IgD-negative memory B cell (primary cell): ENCODE measurements around the gene KCNRG. TPM values are rescaled to one million over a fixed set of nuclear protein-coding genes. Genes with fewer than 3 reads are reported as not detected.

Experiments
- H3K27ac Mint-ChIP-seq, 3 donors: one replicate each; pipeline ENCODE4 v1.8.0; 2020 to 2022; ENCODE audit warnings: mild to moderate bottlenecking in 3 of 3, mixed read lengths in 3 of 3, moderate library complexity in 1 of 3
- H3K27me3 Mint-ChIP-seq: one replicate; pipeline ENCODE4 v1.8.0; 2021; ENCODE audit warnings: mixed read lengths
- H3K36me3 Mint-ChIP-seq: one replicate; pipeline ENCODE4 v1.8.0; 2020; ENCODE audit warnings: mild to moderate bottlenecking, mixed read lengths
- H3K4me1 Mint-ChIP-seq, 3 donors: one replicate each; pipeline ENCODE4 v1.8.0; 2020 to 2022; ENCODE audit warnings: mixed read lengths in 3 of 3, mild to moderate bottlenecking in 1 of 3
- H3K4me3 Mint-ChIP-seq, 4 donors: one replicate each; pipeline ENCODE4 v1.8.0; 2020 to 2022; ENCODE audit warnings: mild to moderate bottlenecking in 4 of 4, mixed read lengths in 4 of 4, moderate library complexity in 3 of 4
- H3K9me3 Mint-ChIP-seq, 3 donors: one replicate each; pipeline ENCODE4 v1.8.0; 2020 to 2021; ENCODE audit warnings: mixed read lengths in 3 of 3, mild to moderate bottlenecking in 1 of 3
- polyA plus RNA-seq: library from polyadenylated mRNA; unstranded; fragments of 300-500 nt; fragmentation: Illumina TruSeq; gene quantifications from one replicate; pipeline ENCODE4 v1.2.3, GENCODE V29; 2021

The KCNRG gene
- polyA plus RNA-seq, 1 donor from 2014 or later = 0.80 TPM

DNA sequence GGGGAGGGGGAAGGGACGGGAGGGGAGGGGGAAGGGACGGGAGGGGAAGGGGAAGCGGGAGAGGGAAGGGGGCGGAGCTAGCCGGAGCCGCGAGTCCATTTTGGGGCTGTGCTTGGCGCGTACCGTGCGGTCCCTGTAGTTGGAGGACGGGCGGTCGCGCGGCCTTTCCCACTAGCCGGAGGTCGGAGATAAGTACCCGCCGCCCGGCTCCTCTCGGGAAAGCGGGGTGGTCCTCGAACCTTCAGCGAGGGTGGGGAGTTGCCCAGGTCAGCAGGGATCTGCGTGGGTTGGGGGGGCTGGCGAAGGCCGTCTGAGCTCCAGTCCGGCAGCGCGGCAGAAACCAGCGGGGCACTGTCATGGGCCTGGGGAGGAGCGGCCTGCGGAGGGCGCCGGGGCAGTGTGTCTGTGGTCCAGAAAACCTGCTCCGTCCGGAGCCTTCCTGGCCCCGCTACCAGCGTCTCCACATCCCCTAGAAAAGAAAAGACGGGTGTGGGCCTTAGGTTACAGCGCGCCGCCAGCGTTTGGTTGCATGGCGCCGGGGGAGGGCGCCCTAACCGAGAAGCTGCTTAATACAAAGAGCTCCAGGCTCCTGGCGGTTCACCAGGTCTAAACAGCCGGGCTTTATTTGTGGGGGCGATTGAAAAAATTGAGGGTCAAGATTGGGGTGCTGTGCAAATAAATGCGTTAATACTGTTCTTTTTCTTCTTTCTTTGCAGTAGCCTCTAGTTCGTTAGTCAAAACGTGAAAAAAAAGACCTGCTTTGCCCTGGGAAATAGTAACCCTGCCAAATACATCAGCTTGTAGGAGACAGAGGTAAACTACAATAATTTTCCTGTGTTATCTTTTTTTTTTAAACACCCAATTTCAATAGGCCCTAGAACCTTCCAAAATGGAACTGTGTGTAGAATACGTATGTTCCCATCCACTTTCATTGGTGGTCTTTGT is 18.0 kb upstream of the KCNRG start, which contains the start of gene TRIM13:
TSS of gene TRIM13 (plus strand) at position 92 of the 945 bp plus-strand sequence. CDS start 14,899 bp downstream, outside the sequence.
- peak within 1 kb of the TSS; percentile 89 to 96 (median 95) for H3K4me3 Mint-ChIP-seq

GRCh38 chr13:49997955-49998354 is 17.3 kb upstream of the KCNRG start:
- no peaks in the 10 kb centered on the region for H3K27me3 Mint-ChIP-seq
- H3K36me3 Mint-ChIP-seq = no peaks in the 10 kb centered on the region
- no peaks in the 10 kb centered on the region for H3K9me3 Mint-ChIP-seq
- H3K4me1 Mint-ChIP-seq = peaks cover 32 to 51% (median 40%) of the 10 kb centered on the region in 3 donors
- peak overlapping the region; percentile 89 to 91 (median 89) for H3K27ac Mint-ChIP-seq
- H3K4me3 Mint-ChIP-seq = peak overlapping the region; percentile 89 to 96 (median 95)

More for the DNA sequence above, 18.0 kb upstream of the KCNRG start, which contains the start of gene TRIM13:
- Mint-ChIP-seq H3K4me1 (peaks cover 27 to 49% (median 40%) of the 10 kb centered on the region in 3 donors), H3K27me3 (no peaks in the 10 kb centered on the region), H3K9me3 (no peaks in the 10 kb centered on the region), H3K27ac (peak within 1 kb of the TSS; percentile 89 to 96 (median 94)), H3K36me3 (no peaks in the 10 kb centered on the region)

- H3K4me1 Mint-ChIP-seq = peaks cover 32 to 59% (median 39%) of the 10 kb centered on the region in 3 donors
- peak overlapping the region; percentile 76 to 89 (median 86) for H3K27ac Mint-ChIP-seq
- H3K36me3 Mint-ChIP-seq = peaks cover 3% of the 10 kb centered on the region
- peak overlapping the region; percentile 89 to 96 (median 95) for H3K4me3 Mint-ChIP-seq
- no peaks in the 10 kb centered on the region for H3K9me3 Mint-ChIP-seq
- H3K27me3 Mint-ChIP-seq = no peaks in the 10 kb centered on the region
Observed at GRCh38 chr13:49998714-49999624, 16.3 kb upstream of the KCNRG start.

DNA sequence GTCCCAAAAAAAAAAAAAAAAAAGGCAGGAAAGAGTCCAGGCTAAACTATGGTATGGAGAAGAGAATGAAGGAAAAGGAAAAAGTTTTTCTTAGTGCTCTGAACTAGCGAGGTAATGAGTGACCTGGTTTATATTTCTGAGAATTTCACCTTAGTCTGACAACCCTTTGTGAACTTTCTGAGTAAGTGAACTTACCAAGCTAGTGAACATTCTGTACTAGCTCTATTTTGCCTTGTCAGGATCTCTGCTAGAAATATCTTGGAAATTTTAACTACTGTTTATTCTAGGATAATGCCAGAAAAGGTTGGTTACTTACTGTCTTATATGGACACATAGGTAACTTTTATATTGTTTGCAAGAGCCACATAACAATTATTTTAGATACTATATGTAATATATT is 14.0 kb upstream of the KCNRG start:
- peak overlapping the region in 2 of 4 donors; percentile 22 to 29 for H3K4me3 Mint-ChIP-seq
- H3K36me3 Mint-ChIP-seq = peaks cover 5% of the 10 kb centered on the region
- H3K27ac Mint-ChIP-seq = no peak overlapping the region
- peaks cover 32 to 55% (median 34%) of the 10 kb centered on the region in 3 donors for H3K4me1 Mint-ChIP-seq
- H3K9me3 Mint-ChIP-seq = peaks cover 0 to 2% (median 0%) of the 10 kb centered on the region in 3 donors
- no peaks in the 10 kb centered on the region for H3K27me3 Mint-ChIP-seq

DNA sequence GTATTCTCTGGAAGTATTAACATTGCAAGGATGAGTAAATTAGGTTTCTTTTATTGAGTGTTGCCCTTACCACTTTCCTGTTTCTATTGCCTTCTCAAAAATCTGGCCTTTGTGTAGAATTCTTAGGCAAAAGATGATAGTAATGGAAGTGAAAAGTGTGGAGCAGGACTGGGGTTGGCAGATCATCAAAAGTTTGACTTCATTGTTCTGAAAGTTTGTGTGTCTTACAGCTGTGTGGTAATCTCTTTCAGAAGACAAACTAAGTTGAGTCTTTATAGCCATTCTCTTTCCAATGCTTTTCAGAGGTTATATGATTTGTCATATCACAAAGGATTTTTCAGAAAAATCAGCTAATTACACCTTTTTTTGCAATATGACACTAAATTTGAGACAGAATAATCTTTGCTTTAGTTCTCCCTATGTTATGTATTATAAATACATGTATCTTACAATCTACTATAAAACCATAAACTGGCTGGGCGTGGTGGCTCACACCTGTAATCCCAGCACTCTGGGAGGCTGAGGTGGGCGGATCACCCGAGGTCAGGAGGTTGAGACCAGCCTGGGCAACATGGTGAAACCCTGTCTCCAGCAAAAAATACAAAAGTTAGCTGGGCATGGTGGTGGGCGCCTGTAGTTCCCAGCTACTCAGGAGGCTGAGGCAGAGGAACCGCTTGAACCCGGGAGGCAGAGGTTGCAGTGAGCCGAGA is 8.7 kb upstream of the KCNRG start:
- Mint-ChIP-seq H3K36me3 (peaks cover 18% of the 10 kb centered on the region), H3K4me1 (peaks cover 10 to 35% (median 20%) of the 10 kb centered on the region in 3 donors), H3K27ac (peak overlapping the region in 1 of 3 donors; percentile 78), H3K9me3 (peaks cover 0 to 2% (median 0%) of the 10 kb centered on the region in 3 donors), H3K27me3 (no peaks in the 10 kb centered on the region), H3K4me3 (no peak overlapping the region)

DNA sequence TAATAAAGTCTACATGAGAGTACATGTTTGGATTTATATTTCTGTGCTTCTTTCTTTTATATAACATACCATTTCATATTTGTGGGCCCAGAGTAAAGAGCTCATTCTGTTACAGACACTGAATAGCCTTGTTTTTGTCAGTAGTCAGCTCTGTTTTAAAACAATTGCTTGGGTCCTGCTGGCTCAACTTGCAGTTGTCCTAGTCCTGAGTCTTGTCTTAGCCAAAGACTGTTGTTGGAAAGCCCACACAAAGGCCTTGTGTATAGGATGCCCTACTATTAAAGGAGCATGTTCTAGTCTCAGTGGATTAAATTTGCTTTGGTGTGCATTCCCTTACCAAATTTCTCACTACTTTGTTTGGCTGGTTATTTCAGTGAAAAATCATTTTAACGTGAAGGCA is 3.8 kb upstream of the KCNRG start:
- peak overlapping the region in 1 of 3 donors; percentile 14 for H3K27ac Mint-ChIP-seq
- H3K4me1 Mint-ChIP-seq = peaks cover 10 to 32% (median 21%) of the 10 kb centered on the region in 3 donors
- H3K9me3 Mint-ChIP-seq = no peaks in the 10 kb centered on the region
- no peaks in the 10 kb centered on the region for H3K27me3 Mint-ChIP-seq
- no peak overlapping the region for H3K4me3 Mint-ChIP-seq
- H3K36me3 Mint-ChIP-seq = peaks cover 12% of the 10 kb centered on the region

DNA sequence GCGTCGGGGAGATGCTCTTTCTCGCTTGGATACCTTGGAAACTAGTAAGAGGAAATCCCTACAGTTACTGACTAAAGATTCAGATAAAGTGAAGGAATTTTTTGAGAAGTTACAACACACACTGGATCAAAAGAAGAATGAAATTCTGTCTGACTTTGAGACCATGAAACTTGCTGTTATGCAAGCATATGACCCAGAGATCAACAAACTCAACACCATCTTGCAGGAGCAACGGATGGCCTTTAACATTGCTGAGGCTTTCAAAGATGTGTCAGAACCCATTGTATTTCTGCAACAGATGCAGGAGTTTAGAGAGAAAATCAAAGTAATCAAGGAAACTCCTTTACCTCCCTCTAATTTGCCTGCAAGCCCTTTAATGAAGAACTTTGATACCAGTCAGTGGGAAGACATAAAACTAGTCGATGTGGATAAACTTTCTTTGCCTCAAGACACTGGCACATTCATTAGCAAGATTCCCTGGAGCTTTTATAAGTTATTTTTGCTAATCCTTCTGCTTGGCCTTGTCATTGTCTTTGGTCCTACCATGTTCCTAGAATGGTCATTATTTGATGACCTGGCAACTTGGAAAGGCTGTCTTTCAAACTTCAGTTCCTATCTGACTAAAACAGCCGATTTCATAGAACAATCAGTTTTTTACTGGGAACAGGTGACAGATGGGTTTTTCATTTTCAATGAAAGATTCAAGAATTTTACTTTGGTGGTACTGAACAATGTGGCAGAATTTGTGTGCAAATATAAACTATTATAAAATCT is 2.7 kb upstream of the KCNRG start:
- H3K9me3 Mint-ChIP-seq = no peaks in the 10 kb centered on the region
- H3K27ac Mint-ChIP-seq = peak overlapping the region in 2 of 3 donors; percentile 20 to 86
- H3K4me1 Mint-ChIP-seq = peaks cover 10 to 34% (median 21%) of the 10 kb centered on the region in 3 donors
- peaks cover 8% of the 10 kb centered on the region for H3K36me3 Mint-ChIP-seq
- H3K27me3 Mint-ChIP-seq = no peaks in the 10 kb centered on the region
- no peak overlapping the region for H3K4me3 Mint-ChIP-seq

- peaks cover 10 to 35% (median 31%) of the 10 kb centered on the region in 3 donors for H3K4me1 Mint-ChIP-seq
Observed at GRCh38 chr13:50014386-50014785, 858 bp upstream of the KCNRG start.

GRCh38 chr13:50015750-50016149 is 506 bp downstream of the KCNRG start:
- no peaks in the 10 kb centered on the region for H3K27me3 Mint-ChIP-seq
- no peak overlapping the region for H3K4me3 Mint-ChIP-seq
- peak overlapping the region in 2 of 3 donors; percentile 25 to 86 for H3K27ac Mint-ChIP-seq
- H3K4me1 Mint-ChIP-seq = peaks cover 9 to 35% (median 26%) of the 10 kb centered on the region in 3 donors
- peaks cover 8% of the 10 kb centered on the region for H3K36me3 Mint-ChIP-seq
- H3K9me3 Mint-ChIP-seq = no peaks in the 10 kb centered on the region

More at GRCh38 chr13:50014386-50014785, 858 bp upstream of the KCNRG start:
- Mint-ChIP-seq H3K27me3 (no peaks in the 10 kb centered on the region), H3K4me3 (no peak overlapping the region), H3K27ac (no peak overlapping the region), H3K36me3 (peaks cover 10% of the 10 kb centered on the region), H3K9me3 (no peaks in the 10 kb centered on the region)

GRCh38 chr13:50016444-50016843 is 1.2 kb downstream of the KCNRG start:
- H3K36me3 Mint-ChIP-seq = peaks cover 9% of the 10 kb centered on the region
- no peak overlapping the region for H3K4me3 Mint-ChIP-seq
- no peaks in the 10 kb centered on the region for H3K27me3 Mint-ChIP-seq
- H3K4me1 Mint-ChIP-seq = peaks cover 8 to 31% (median 21%) of the 10 kb centered on the region in 3 donors
- peak overlapping the region in 1 of 3 donors; percentile 86 for H3K27ac Mint-ChIP-seq
- H3K9me3 Mint-ChIP-seq = no peaks in the 10 kb centered on the region

GRCh38 chr13:50017819-50018218 is 2.6 kb downstream of the KCNRG start:
- Mint-ChIP-seq H3K9me3 (no peaks in the 10 kb centered on the region), H3K36me3 (peaks cover 9% of the 10 kb centered on the region), H3K4me1 (peaks cover 6 to 26% (median 20%) of the 10 kb centered on the region in 3 donors), H3K27me3 (no peaks in the 10 kb centered on the region), H3K27ac (peak overlapping the region in 1 of 3 donors; percentile 47), H3K4me3 (peak overlapping the region in 1 of 4 donors; percentile 30)

DNA sequence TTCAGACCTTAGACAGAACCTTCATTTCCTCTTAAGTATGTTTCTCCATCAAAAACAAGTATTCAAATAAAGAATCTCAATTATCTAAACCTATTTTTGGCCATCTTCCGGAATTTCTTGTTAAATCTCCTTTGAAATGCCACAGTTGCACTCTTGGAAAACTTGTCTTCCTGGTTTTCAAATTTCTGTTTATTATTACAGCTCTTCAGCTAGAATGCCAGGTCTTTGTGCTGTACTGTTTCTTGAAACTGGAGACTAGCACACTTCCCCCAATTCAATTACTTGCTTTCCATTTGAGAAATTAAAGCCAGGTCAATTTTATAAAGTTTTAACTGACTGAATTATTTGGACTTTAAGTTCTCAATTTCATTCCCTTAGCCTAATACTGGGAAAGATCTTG is 10.2 kb downstream of the KCNRG start:
- Mint-ChIP-seq H3K9me3 (no peaks in the 10 kb centered on the region), H3K4me1 (peaks cover 11 to 18% (median 15%) of the 10 kb centered on the region in 3 donors), H3K36me3 (peaks cover 6% of the 10 kb centered on the region), H3K27me3 (no peaks in the 10 kb centered on the region), H3K4me3 (no peak overlapping the region), H3K27ac (peak overlapping the region in 1 of 3 donors; percentile 80)

DNA sequence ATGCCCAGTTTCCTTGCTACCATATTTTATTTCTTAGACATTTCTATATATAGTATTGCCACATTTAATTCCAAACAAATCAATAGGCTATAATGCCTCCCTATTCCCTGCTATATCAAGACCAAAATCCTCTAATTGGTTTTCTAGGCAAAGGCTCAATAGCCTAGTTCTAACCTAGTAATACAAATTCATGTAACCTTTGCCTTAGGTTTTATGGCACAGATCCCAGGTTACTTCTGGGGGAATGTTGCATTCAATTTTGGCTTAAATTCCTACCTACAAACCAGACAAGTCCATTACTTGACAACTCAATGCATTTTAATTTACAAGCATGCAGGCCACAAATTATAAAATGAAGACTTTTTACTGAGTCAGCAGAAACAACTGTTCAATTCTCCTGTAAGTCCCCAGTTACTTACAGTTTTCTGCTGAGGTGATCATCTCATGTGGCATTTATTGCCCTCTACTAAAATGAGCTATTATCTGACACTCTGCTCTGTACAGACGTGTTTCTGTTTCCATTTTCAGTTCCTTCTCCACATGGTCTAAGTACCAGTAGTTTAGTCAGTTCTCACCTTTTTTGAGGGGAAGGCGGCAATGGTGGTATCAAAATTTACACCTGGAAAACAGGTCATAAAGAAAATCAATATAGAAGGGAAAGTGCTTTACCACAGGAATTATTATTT is 11.7 kb downstream of the KCNRG start:
- peak overlapping the region in 1 of 3 donors; percentile 84 for H3K27ac Mint-ChIP-seq
- H3K27me3 Mint-ChIP-seq = no peaks in the 10 kb centered on the region
- peak overlapping the region in 2 of 4 donors; percentile 14 to 63 for H3K4me3 Mint-ChIP-seq
- H3K4me1 Mint-ChIP-seq = peaks cover 11 to 18% (median 15%) of the 10 kb centered on the region in 3 donors
- no peaks in the 10 kb centered on the region for H3K9me3 Mint-ChIP-seq
- H3K36me3 Mint-ChIP-seq = peaks cover 2% of the 10 kb centered on the region
